ENCODE data around the gene CCDC196. TPM values are rescaled to one million over a fixed set of nuclear protein-coding genes. Genes with fewer than 3 reads are reported as not detected.

Gene CCDC196
- total RNA-seq, 1 donor from 2014 or later: not detected

GRCh38 chr14:66493750-66494149, 7.6 kb downstream of the CCDC196 start:
- TF ChIP-seq, protein P1, sequence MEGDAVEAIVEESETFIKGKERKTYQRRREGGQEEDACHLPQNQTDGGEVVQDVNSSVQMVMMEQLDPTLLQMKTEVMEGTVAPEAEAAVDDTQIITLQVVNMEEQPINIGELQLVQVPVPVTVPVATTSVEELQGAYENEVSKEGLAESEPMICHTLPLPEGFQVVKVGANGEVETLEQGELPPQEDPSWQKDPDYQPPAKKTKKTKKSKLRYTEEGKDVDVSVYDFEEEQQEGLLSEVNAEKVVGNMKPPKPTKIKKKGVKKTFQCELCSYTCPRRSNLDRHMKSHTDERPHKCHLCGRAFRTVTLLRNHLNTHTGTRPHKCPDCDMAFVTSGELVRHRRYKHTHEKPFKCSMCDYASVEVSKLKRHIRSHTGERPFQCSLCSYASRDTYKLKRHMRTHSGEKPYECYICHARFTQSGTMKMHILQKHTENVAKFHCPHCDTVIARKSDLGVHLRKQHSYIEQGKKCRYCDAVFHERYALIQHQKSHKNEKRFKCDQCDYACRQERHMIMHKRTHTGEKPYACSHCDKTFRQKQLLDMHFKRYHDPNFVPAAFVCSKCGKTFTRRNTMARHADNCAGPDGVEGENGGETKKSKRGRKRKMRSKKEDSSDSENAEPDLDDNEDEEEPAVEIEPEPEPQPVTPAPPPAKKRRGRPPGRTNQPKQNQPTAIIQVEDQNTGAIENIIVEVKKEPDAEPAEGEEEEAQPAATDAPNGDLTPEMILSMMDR (IDR thresholded peaks at IDR 0.05): no peak
- DNase-seq (ENCODE audit: low spot score): no peak
- Mint-ChIP-seq H3K27me3 (ENCODE audit: low read depth) (no peaks in the 10 kb centered on the region), H3K4me1 (ENCODE audit: low read depth) (peaks cover 13% of the 10 kb centered on the region), H3K36me3 (ENCODE audit: low read depth) (no peaks in the 10 kb centered on the region), H3K9me3 (ENCODE audit: low read depth) (no peaks in the 10 kb centered on the region), H3K27ac (ENCODE audit: unreplicated experiment) (no peak overlapping the region), H3K4me3 (ENCODE audit: unreplicated experiment) (no peak overlapping the region)

- no peaks in the 10 kb centered on the region for H3K9me3 Mint-ChIP-seq (ENCODE audit: low read depth)
- DNase-seq (ENCODE audit: low spot score): no peak
- peaks cover 13% of the 10 kb centered on the region for H3K4me1 Mint-ChIP-seq (ENCODE audit: low read depth)
- peak overlapping the region; percentile 25 for H3K27ac Mint-ChIP-seq (ENCODE audit: unreplicated experiment)
- peak overlapping the region; percentile 19 for H3K4me3 Mint-ChIP-seq (ENCODE audit: unreplicated experiment)
- H3K36me3 Mint-ChIP-seq (ENCODE audit: low read depth): no peaks in the 10 kb centered on the region
- TF ChIP-seq, protein P1 (IDR thresholded peaks at IDR 0.05): peak; percentile 92
- H3K27me3 Mint-ChIP-seq (ENCODE audit: low read depth): no peaks in the 10 kb centered on the region
Measured at GRCh38 chr14:66495218-66496098, 9.3 kb downstream of the CCDC196 start.

GRCh38 chr14:66496188-66496807, 10.1 kb downstream of the CCDC196 start:
- Mint-ChIP-seq H3K27me3 (ENCODE audit: low read depth) (no peaks in the 10 kb centered on the region), H3K27ac (ENCODE audit: unreplicated experiment) (no peak overlapping the region), H3K4me1 (ENCODE audit: low read depth) (peaks cover 13% of the 10 kb centered on the region), H3K4me3 (ENCODE audit: unreplicated experiment) (no peak overlapping the region), H3K36me3 (ENCODE audit: low read depth) (no peaks in the 10 kb centered on the region), H3K9me3 (ENCODE audit: low read depth) (no peaks in the 10 kb centered on the region)
- no peak for DNase-seq (ENCODE audit: low spot score)
- TF ChIP-seq, protein P1 (IDR thresholded peaks at IDR 0.05): no peak

DNA sequence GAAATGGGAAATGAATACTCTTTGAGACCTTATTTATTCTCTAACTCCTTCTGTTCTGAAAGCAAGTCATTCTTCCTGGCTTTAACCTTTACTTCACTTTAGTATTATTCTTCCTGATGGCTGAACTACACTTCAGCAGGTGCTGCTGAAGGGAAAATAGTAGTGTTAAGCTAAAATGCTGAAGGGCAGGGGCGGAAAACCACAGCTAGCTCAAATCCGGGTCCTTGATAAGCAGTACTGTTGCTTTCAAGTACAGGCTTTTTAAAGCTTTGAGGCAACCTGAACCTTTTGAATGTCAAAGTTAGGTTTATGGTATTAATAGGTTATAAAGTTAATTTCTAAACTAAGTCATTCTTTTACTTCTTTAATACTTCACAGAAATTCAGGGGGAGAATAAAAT, 10.7 kb downstream of the CCDC196 start:
- Mint-ChIP-seq H3K27ac (ENCODE audit: unreplicated experiment) (no peak overlapping the region), H3K4me1 (ENCODE audit: low read depth) (peaks cover 13% of the 10 kb centered on the region), H3K36me3 (ENCODE audit: low read depth) (no peaks in the 10 kb centered on the region), H3K9me3 (ENCODE audit: low read depth) (no peaks in the 10 kb centered on the region), H3K4me3 (ENCODE audit: unreplicated experiment) (no peak overlapping the region), H3K27me3 (ENCODE audit: low read depth) (no peaks in the 10 kb centered on the region)
- TF ChIP-seq, protein P1 (IDR thresholded peaks at IDR 0.05): no peak
- DNase-seq (ENCODE audit: low spot score): no peak

DNA sequence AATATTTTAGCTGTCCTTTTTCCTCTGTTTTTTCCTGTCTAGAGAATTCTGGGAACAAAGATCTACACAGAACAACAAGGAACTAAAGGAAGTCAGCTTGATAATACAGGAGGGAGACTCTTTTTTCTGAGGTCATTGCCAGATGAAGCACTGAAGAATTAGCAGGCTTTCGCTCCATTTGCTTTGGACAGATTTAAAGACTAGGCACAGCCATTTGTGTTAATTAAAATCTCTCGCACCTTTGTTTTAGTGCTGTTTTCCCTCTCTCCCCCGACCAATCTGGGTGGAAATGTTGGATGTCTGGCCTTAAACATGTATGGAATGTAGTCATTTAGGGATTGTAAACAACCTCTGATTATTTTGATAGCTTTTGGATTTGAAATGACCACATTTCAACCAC, 12.1 kb downstream of the CCDC196 start:
- H3K9me3 Mint-ChIP-seq (ENCODE audit: low read depth): no peaks in the 10 kb centered on the region
- TF ChIP-seq, protein P1 (IDR thresholded peaks at IDR 0.05): no peak
- H3K27me3 Mint-ChIP-seq (ENCODE audit: low read depth): no peaks in the 10 kb centered on the region
- peaks cover 13% of the 10 kb centered on the region for H3K4me1 Mint-ChIP-seq (ENCODE audit: low read depth)
- H3K27ac Mint-ChIP-seq (ENCODE audit: unreplicated experiment): no peak overlapping the region
- H3K4me3 Mint-ChIP-seq (ENCODE audit: unreplicated experiment): no peak overlapping the region
- no peak for DNase-seq (ENCODE audit: low spot score)
- H3K36me3 Mint-ChIP-seq (ENCODE audit: low read depth): no peaks in the 10 kb centered on the region

Data from chondrocyte (in vitro differentiated cells).